ENCODE data around the gene TBP. TPM values are rescaled to one million over a fixed set of nuclear protein-coding genes. Genes with fewer than 3 reads are reported as not detected.
"Not testable (repeated sequence)": the region's sequence is repeated elsewhere in the genome, so short reads cannot be mapped to it uniquely, and the experiment has no call there.

The TBP gene
- total RNA-seq, 8 experiments from 2014 or later, result 13.7 to 20.8 (median 17.7) TPM

DNA sequence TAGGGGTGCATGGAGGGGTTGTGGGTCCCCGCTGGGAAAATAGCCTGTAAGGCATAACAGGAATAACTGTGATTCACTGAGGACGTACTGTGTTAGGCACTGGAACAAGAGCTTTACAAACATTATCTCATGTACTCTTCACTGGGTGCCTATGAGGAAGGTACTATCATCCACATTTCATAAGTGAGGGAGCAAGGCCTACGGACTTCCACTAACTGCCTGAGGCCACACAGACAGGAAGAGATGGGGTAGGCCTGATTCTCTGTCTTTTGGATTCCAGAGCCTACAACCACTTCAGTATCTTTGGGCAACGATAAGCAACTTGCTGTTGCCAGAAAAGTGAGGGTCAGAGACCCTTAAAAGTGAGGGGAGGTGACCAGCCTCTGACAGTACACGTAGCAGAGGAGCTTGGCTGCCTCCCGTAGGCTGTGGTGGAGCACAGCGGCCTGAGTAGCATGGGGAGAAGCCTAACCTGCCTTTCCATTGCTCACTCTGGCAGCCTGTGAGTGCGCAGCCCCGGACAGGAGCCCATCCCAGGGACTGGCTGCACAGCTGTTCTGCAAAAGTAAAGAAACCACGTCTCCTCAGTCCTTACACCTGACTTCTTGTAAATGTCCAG is 31.5 kb upstream of the TBP start:
- ATAC-seq (replicated peaks in 6 of 8), result peak in 7 of 8 experiments; percentile 27 to 75 (median 64)

DNA sequence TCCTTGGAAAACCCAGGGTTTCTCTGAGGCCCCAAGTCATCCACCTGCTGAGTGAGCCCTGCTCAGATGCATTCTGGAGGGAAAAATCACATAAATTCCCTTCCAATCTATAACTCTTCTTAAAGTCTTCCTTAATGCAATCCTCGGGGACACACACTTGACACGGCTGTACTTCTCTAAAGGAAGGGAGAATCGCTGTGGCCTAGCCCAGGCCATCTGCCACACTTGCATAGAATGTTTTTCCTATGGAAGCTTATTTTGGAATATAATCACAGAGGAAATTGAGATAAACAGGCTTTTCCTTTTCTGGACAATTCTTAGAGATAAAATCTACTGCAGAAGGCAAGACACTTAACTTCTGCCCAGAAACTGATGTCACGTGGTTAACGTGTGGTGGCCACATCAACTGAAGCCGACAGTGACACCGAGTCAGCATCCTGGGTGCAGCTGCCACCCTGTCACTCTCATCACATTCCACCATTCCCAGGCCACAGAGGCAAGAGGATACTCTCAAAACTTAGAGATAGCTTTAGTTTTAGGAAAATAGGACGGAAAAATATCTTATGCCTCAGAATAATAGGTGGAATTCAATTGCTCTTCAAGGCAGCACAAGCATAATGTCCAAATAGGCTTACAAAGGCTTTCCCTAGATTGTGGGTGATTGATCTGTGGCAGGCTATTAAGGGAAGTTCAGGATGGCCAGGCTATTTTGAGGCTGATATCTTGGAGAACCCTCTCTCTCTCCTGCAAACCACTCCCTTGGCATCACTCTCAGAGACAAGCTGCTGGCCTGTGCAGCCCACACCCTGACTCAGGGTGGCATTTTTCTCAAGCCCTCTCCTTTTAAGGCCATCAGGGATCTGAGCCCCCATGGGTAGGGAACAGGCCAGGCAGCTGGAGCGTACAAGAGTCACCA is 30.7 kb upstream of the TBP start:
- WGBS, 10 experiments, result 70 to 93% (median 82%) methylated on average over 3 to 9 of the region's 9 CpGs; no CpG with 5 or more reads in 2 of the 10 experiments
- Histone ChIP-seq H3K27ac (no peak overlapping the region), H3K4me1 (replicated peaks in 1 of 2) (no peaks in the 10 kb centered on the region), H3K4me3 (no peak overlapping the region)
- in situ Hi-C loops (cut with MboI; ENCODE audit: low pct_unique_long_range_greater_than_20kb in 2 of 9, low sequenced_read_pairs in 9 of 9, unreplicated experiment in 9 of 9), result no loop called here
- no peak for ATAC-seq (replicated peaks in 6 of 8)

More for the DNA sequence above, 31.5 kb upstream of the TBP start:
- no peak overlapping the region for H3K4me3 ChIP-seq
- H3K27ac ChIP-seq, result no peak overlapping the region
- WGBS, 10 experiments, result 67 to 100% (median 90%) methylated on average over 2 to 9 of the region's 10 CpGs; no CpG with 5 or more reads in 4 of the 10 experiments
- H3K4me1 ChIP-seq (replicated peaks in 1 of 2), result no peaks in the 10 kb centered on the region
- in situ Hi-C loops (cut with MboI; ENCODE audit: low pct_unique_long_range_greater_than_20kb in 2 of 9, low sequenced_read_pairs in 9 of 9, unreplicated experiment in 9 of 9), result no loop called here

DNA sequence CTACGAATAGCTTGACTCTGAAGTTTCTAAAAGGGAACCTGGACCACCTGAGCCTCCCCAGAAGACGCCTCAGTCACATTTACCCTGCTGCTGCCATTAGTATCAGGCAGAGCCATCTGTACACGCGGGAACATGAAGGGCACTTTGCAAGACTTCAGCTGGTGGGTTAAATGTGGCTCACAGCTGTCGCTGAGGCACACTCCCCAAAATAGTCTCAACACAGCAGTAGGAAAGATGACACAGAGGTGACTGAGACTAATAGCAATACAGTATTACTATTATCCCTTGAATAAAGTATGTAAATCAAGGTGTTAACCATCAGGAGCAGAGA is 30.0 kb upstream of the TBP start:
- H3K4me1 ChIP-seq (replicated peaks in 1 of 2), result no peaks in the 10 kb centered on the region
- no peak overlapping the region for H3K4me3 ChIP-seq
- in situ Hi-C loops (cut with MboI; ENCODE audit: low pct_unique_long_range_greater_than_20kb in 2 of 9, low sequenced_read_pairs in 9 of 9, unreplicated experiment in 9 of 9), result no loop called here
- WGBS, 10 experiments, result 5 to 92% (median 73%) methylated on average over 1 to 5 of the region's 5 CpGs; no CpG with 5 or more reads in 3 of the 10 experiments
- H3K27ac ChIP-seq, result no peak overlapping the region
- peak in 2 of 8 experiments; percentile 67 to 75 for ATAC-seq (replicated peaks in 6 of 8)

DNA sequence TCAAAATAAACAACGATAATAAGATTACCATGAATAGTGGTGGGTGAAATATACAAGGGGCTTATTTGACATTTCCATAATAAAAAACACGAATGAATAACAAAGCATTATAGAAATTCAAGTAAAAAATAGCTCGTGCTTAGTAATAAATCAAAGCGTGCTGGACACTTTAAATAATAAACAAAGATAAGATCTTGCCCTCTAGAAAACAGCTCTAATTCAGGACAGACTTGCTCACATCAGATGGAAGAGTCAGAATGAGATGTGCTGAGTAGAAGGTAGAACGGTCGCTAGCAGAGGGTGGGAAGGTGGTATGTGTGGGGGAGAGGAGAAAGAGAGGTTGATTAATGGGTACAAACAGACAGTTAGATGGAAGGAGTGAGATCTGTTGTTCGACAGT is 28.4 kb upstream of the TBP start:
- no peak overlapping the region for H3K27ac ChIP-seq
- WGBS, 10 experiments, result 61 to 83% (median 74%) methylated on average over 4 to 7 of the region's 7 CpGs
- in situ Hi-C loops (cut with MboI; ENCODE audit: low pct_unique_long_range_greater_than_20kb in 2 of 9, low sequenced_read_pairs in 9 of 9, unreplicated experiment in 9 of 9), result no loop called here
- no peak for ATAC-seq (replicated peaks in 6 of 8)
- no peak overlapping the region for H3K4me3 ChIP-seq
- H3K4me1 ChIP-seq (replicated peaks in 1 of 2), result no peaks in the 10 kb centered on the region

DNA sequence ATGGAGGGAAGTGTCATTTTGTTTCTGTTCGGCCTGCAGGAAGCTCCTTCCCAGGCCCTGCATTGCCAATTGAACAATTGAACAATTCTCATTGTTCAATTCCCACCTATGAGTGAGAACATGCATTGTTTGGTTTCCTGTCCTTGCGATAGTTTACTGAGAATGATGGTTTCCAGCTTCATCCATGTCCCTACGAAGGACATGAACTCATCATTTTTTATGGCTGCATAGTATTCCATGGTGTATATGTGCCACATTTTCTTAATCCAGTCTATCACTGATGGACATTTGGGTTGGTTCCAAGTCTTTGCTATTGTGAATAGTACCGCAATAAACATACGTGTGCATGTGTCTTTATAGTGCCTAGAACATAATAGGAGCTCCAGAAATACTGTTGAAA is 26.2 kb upstream of the TBP start:
- H3K27ac ChIP-seq; H3K4me3 ChIP-seq; H3K4me1 ChIP-seq (replicated peaks in 1 of 2); in situ Hi-C loops (cut with MboI; ENCODE audit: low pct_unique_long_range_greater_than_20kb in 2 of 9, low sequenced_read_pairs in 9 of 9, unreplicated experiment in 9 of 9); ATAC-seq (replicated peaks in 6 of 8): not testable (repeated sequence)
- 70 to 100% (median 100%) methylated on average over 1 to 3 of the region's 5 CpGs; no CpG with 5 or more reads in 3 of the 10 experiments for WGBS, 10 experiments

DNA sequence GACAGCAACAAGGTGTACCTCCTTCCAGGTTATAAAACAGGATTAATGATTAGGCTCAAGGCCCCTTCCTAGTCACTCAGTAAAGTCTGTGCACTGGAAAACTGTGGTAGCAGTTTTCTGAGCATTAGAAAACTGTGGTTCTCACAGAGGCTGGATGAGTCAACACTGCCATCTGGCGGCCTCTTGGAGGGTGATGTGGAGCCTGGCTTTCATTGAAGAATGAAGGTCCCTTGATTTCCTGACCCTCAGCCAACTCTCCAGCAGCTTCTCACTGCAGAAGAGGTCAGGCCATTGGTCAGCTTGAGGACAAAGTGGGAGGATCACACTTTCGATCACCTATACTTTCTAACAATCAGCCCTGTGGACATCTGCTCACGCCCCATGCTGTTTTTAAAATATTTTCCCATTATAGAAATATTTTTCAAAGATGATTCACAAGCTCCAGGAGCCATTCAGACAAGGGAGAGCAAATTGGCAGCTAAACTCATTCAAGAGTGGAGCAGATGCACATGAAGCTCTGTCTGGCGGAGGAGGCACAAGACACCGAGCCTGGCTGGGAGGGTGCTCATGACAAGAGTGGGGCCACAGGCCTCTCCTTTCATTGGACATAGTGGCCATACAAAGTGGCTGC is 24.2 kb upstream of the TBP start:
- no peak overlapping the region for H3K4me3 ChIP-seq
- WGBS, 10 experiments, result 11 to 80% (median 21%) methylated on average over 1 to 4 of the region's 5 CpGs; no CpG with 5 or more reads in 5 of the 10 experiments
- peak overlapping the region in 1 of 2 donors; percentile 9 for H3K27ac ChIP-seq
- in situ Hi-C loops (cut with MboI; ENCODE audit: low pct_unique_long_range_greater_than_20kb in 2 of 9, low sequenced_read_pairs in 9 of 9, unreplicated experiment in 9 of 9), result loop anchor here in 1 of 9 experiments (10.0 kb wide), 1 partner anchor 205 kb away; no protein-coding TSS in a partner anchor
- peak; percentile 84 to 94 (median 88) for ATAC-seq (replicated peaks in 6 of 8)
- H3K4me1 ChIP-seq (replicated peaks in 1 of 2), result no peaks in the 10 kb centered on the region

DNA sequence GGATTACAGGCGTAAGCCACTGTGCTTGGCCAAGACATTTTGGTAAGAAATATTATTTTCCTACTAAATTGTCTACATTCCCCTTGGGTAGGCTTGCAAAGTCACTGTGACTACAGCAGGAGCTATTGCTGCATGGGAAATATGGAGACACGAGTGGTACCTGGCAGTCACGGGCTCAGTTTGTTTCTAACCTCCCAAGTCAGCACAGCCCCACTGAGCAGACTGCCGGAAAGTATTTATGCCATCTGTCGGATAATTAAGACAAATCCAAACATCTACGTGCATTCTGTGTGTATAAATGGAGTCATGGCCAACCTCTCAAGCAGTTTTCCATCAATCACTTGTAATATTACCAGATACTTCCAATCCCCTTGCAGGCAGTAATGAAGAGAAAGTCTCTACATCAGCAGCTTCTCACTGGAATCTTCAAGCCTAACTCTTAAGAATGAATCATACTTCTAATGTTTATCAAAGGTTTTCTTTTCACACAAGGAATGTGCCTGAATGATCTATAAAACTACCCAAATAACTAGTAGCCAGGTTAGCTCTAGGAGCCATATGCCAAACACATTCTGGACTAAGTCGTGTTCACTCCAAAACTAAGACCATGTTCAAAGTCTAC is 21.2 kb upstream of the TBP start:
- no peak overlapping the region for H3K27ac ChIP-seq
- in situ Hi-C loops (cut with MboI; ENCODE audit: low pct_unique_long_range_greater_than_20kb in 2 of 9, low sequenced_read_pairs in 9 of 9, unreplicated experiment in 9 of 9), result loop anchor here in 1 of 9 experiments (10.0 kb wide), 1 partner anchor 208 kb away; no protein-coding TSS in a partner anchor

DNA sequence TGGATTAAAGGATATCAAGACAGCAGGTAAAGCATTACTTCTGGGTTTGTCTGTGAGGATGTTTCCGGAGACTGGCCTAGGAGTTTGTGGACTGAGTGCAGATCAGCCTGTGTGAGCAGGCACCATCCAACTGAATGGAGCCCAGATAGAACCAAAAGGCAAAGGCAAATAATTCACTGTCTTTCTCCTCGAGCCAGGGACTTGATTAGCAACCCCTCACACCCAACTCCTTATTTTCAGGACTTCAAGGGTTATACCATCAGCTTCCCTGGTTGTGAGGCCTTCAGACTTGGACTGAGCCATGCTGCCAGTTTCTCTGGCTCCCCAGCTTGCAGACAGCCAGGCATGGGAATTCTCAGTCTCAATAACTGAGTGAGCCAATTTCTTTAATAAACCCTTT is 20.4 kb upstream of the TBP start:
- ATAC-seq (replicated peaks in 6 of 8), result no peak
- H3K27ac ChIP-seq, result no peak overlapping the region
- in situ Hi-C loops (cut with MboI; ENCODE audit: low pct_unique_long_range_greater_than_20kb in 2 of 9, low sequenced_read_pairs in 9 of 9, unreplicated experiment in 9 of 9), result loop anchor here in 1 of 9 experiments (10.0 kb wide), 1 partner anchor 209 kb away; no protein-coding TSS in a partner anchor
- H3K4me1 ChIP-seq (replicated peaks in 1 of 2), result no peaks in the 10 kb centered on the region
- 63 to 100% (median 85%) methylated on average over 1 to 2 of the region's 2 CpGs; no CpG with 5 or more reads in 6 of the 10 experiments for WGBS, 10 experiments
- no peak overlapping the region for H3K4me3 ChIP-seq

More for the DNA sequence above, 21.2 kb upstream of the TBP start:
- Histone ChIP-seq H3K4me1 (replicated peaks in 1 of 2) (no peaks in the 10 kb centered on the region), H3K4me3 (no peak overlapping the region)
- peak in 1 of 8 experiments; percentile 39 for ATAC-seq (replicated peaks in 6 of 8)
- WGBS, 10 experiments, result 0 to 100% (median 94%) methylated on average over 1 to 6 of the region's 7 CpGs; no CpG with 5 or more reads in 1 of the 10 experiments

DNA sequence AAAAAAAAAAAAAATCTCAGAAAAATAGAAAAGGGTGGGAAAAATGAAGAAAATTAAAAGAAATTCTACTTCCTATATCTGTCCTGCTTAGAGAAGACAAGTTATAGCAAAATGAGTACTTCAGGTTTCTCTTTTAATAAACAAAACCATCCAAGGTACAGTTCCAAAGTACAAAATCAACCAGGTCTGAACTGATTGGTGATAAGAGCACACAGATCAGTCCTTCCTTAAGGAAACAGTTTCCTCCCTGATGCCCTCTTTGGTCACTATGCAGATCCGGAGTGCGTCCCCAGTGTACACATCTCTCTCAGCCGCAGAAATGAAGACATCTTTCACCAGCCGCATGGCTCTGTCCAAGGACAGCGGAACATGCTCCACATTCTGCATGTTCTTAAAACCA is 19.2 kb upstream of the TBP start:
- no peak for ATAC-seq (replicated peaks in 6 of 8)
- in situ Hi-C loops (cut with MboI; ENCODE audit: low pct_unique_long_range_greater_than_20kb in 2 of 9, low sequenced_read_pairs in 9 of 9, unreplicated experiment in 9 of 9), result loop anchor here in 1 of 9 experiments (10.0 kb wide), 1 partner anchor 210 kb away; no protein-coding TSS in a partner anchor
- Histone ChIP-seq H3K27ac (no peak overlapping the region), H3K4me1 (replicated peaks in 1 of 2) (no peaks in the 10 kb centered on the region), H3K4me3 (no peak overlapping the region)
- 90 to 100% (median 94%) methylated on average over 1 to 5 of the region's 5 CpGs; no CpG with 5 or more reads in 4 of the 10 experiments for WGBS, 10 experiments

DNA sequence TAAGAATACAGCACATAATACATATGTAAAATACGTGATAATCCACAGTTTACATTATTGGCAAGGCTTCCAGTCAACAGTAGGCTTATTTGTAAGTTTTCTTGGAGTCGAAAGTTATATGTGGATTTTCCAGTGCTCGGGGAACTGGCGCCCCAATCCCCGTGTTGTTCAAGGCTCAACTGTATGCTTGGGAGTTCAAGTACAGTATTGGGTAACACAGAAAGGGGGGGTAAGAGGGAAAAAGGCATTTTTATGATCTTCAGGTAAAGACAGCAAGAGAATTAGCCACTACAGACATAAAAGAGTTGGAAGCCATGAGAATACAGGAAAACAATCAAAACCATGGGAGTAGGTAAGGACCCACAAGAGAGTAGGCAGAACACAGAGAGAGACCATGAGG is 17.5 kb upstream of the TBP start:
- in situ Hi-C loops (cut with MboI; ENCODE audit: low pct_unique_long_range_greater_than_20kb in 2 of 9, low sequenced_read_pairs in 9 of 9, unreplicated experiment in 9 of 9), result loop anchor here in 1 of 9 experiments (10.0 kb wide), 1 partner anchor 212 kb away; no protein-coding TSS in a partner anchor
- no peaks in the 10 kb centered on the region for H3K4me1 ChIP-seq (replicated peaks in 1 of 2)
- WGBS, 10 experiments, result 14 to 100% (median 97%) methylated on average over 1 to 5 of the region's 5 CpGs; no CpG with 5 or more reads in 1 of the 10 experiments
- H3K4me3 ChIP-seq, result no peak overlapping the region
- H3K27ac ChIP-seq, result no peak overlapping the region
- ATAC-seq (replicated peaks in 6 of 8), result no peak

DNA sequence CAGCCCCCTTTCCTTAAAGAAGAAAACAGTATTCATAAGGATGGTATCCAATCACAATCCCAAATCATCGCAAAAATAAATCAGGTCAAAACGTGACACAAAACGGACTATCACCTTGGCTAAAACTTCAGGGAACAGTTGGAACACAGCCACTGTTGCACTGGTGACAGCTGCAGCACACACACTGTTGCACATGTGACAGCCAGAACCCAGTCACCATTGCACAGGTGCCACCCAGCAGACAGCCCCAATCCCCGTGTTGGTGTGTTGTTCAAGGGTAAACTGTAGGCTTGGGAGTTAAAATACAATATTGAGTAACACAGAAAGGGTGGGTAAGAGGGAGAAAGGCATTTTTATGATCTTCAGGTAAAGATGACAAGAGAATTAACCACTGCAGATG is 16.8 kb upstream of the TBP start:
- Histone ChIP-seq H3K4me1 (replicated peaks in 1 of 2) (no peaks in the 10 kb centered on the region), H3K4me3 (no peak overlapping the region), H3K27ac (no peak overlapping the region)
- WGBS, 10 experiments, result 75 to 100% (median 91%) methylated on average over 2 to 4 of the region's 4 CpGs; no CpG with 5 or more reads in 5 of the 10 experiments
- no peak for ATAC-seq (replicated peaks in 6 of 8)
- in situ Hi-C loops (cut with MboI; ENCODE audit: low pct_unique_long_range_greater_than_20kb in 2 of 9, low sequenced_read_pairs in 9 of 9, unreplicated experiment in 9 of 9), result loop anchor here in 1 of 9 experiments (10.0 kb wide), 1 partner anchor 213 kb away; no protein-coding TSS in a partner anchor

DNA sequence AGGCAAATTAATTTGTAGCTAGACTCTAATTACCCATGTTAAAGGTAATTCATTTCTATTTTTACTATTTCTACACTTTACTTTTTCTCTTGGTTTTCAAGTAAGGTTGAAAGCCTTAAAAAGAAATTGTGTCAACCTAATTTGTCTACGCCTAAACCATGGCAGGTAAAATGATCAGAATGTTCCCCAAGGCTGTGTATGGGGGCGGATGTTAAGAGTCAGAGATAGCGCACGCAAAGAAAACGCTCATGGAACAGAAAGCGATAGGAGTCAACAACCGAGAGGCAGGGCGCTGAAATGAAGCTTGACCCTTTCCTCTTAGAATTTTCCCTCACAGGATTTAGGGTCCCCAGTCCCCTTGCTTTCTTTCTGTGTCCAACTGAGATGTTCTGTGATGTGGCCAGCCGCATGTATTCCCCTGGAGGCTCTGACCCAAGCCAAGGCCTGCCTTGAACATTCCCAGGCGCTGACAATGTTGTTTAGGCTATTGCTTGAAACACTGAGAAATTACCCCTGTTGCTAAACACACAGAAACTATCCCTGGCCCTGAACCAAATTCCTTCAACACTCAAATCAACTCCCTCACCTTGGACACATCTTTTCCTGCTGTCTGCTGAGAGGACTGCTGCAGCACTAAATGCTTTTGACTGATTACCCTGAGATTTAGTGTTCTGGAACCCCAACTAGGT is 12.0 kb upstream of the TBP start:
- H3K4me3 ChIP-seq, result no peak overlapping the region
- peak in 1 of 8 experiments; percentile 63 for ATAC-seq (replicated peaks in 6 of 8)
- H3K27ac ChIP-seq, result no peak overlapping the region
- no peaks in the 10 kb centered on the region for H3K4me1 ChIP-seq (replicated peaks in 1 of 2)
- 86 to 100% (median 93%) methylated on average over 1 to 10 of the region's 10 CpGs; no CpG with 5 or more reads in 1 of the 10 experiments for WGBS, 10 experiments
- in situ Hi-C loops (cut with MboI; ENCODE audit: low pct_unique_long_range_greater_than_20kb in 2 of 9, low sequenced_read_pairs in 9 of 9, unreplicated experiment in 9 of 9), result no loop called here
